ENCODE data around the gene CLCNKA.

DNA sequence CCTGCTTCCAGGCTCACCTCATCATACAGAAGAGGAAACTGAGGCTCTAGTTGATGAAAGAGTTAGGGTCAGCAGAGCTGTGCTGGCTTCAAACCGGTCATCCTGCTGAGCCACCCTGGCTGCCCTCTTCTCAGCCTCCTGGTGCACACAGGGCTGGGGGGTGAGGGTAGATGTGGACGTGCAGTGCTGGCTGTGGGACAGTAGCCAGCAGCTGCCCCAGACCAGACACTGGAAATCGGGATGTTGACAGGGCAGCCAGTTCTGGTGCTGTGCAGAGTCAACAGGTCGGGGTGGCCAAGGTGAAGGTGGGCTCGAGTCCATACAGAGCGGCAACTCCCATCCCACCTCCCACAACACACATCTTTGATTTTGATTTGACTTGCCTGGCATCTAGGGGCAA, 1.5 kb upstream of the CLCNKA start:
- TF ChIP-seq, protein P1, sequence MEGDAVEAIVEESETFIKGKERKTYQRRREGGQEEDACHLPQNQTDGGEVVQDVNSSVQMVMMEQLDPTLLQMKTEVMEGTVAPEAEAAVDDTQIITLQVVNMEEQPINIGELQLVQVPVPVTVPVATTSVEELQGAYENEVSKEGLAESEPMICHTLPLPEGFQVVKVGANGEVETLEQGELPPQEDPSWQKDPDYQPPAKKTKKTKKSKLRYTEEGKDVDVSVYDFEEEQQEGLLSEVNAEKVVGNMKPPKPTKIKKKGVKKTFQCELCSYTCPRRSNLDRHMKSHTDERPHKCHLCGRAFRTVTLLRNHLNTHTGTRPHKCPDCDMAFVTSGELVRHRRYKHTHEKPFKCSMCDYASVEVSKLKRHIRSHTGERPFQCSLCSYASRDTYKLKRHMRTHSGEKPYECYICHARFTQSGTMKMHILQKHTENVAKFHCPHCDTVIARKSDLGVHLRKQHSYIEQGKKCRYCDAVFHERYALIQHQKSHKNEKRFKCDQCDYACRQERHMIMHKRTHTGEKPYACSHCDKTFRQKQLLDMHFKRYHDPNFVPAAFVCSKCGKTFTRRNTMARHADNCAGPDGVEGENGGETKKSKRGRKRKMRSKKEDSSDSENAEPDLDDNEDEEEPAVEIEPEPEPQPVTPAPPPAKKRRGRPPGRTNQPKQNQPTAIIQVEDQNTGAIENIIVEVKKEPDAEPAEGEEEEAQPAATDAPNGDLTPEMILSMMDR (IDR thresholded peaks at IDR 0.05) = no peak
- no peak for TF ChIP-seq POLR2A (IDR thresholded peaks at IDR 0.05)

Data from right lobe of liver (tissue), 4 donors.